ENCODE data around the gene MARVELD2.

DNA sequence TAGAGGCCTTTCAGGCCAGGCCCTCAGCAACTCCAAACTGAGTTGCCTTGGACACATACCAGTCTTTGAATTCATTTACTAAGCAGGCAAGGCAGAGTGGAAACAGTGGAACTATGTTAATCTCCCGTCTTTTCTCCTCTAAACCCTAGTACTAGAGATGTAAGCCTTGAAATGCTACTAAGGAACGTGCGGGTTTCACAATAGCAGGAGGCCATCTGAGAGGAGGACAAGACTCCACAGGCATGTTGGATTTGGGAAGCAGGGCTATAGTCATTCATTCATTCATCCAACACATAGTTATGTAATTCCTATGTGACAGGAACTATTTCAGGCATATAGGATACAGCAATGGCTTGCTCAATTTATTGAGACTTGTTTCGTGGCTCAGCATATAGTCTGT, 74.3 kb downstream of the MARVELD2 start:
- TF ChIP-seq, protein P1, sequence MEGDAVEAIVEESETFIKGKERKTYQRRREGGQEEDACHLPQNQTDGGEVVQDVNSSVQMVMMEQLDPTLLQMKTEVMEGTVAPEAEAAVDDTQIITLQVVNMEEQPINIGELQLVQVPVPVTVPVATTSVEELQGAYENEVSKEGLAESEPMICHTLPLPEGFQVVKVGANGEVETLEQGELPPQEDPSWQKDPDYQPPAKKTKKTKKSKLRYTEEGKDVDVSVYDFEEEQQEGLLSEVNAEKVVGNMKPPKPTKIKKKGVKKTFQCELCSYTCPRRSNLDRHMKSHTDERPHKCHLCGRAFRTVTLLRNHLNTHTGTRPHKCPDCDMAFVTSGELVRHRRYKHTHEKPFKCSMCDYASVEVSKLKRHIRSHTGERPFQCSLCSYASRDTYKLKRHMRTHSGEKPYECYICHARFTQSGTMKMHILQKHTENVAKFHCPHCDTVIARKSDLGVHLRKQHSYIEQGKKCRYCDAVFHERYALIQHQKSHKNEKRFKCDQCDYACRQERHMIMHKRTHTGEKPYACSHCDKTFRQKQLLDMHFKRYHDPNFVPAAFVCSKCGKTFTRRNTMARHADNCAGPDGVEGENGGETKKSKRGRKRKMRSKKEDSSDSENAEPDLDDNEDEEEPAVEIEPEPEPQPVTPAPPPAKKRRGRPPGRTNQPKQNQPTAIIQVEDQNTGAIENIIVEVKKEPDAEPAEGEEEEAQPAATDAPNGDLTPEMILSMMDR (IDR thresholded peaks at IDR 0.05 in 8 of 11, conservative IDR thresholded peaks at IDR 0.05 in 3 of 11): no peak
- no peak for TF ChIP-seq POLR2A (IDR thresholded peaks at IDR 0.05)
- TF ChIP-seq POLR2AphosphoS5 (IDR thresholded peaks at IDR 0.05): no peak

All from spleen (tissue), 7 donors.